Measurements from ENCODE around the gene CDC73.
A peak's percentile ranks its signal among the peaks of the same experiment; 100 is the strongest.

Gene CDC73

GRCh38 chr1:193118803-193119730 is 2.8 kb upstream of the CDC73 start:
- Histone ChIP-seq H3K9ac (ENCODE audit: low read length) (no peak overlapping the region), H3K4me2 (ENCODE audit: low read length) (peak overlapping the region; percentile 16), H2AFZ (ENCODE audit: low read depth, low read length) (peak overlapping the region; percentile 43; the same call in 1 of the 2 replicates), H3K79me2 (ENCODE audit: low read length) (peaks cover 19% of the 10 kb centered on the region), H3K4me1 (ENCODE audit: low read length) (peaks cover 15% of the 10 kb centered on the region), H4K20me1 (ENCODE audit: insufficient read depth, low read length) (peaks cover 9% of the 10 kb centered on the region), H3K36me3 (replicated peaks; ENCODE audit: low read depth, low read length) (no peaks in the 10 kb centered on the region), H3K27me3 (ENCODE audit: low read depth, low read length) (no peaks in the 10 kb centered on the region), H3K27ac (ENCODE audit: low read length) (no peak overlapping the region), H3K4me3 (ENCODE audit: low read length) (no peak overlapping the region), H3K9me3 (ENCODE audit: insufficient read depth, low read length) (no peaks in the 10 kb centered on the region)
- no peak for TF ChIP-seq EZH2phosphoT487 (IDR thresholded peaks at IDR 0.05; ENCODE audit: low read depth)
- TF ChIP-seq CTCF (IDR thresholded peaks at IDR 0.05; ENCODE audit: low read depth, low read length) = no peak

- H3K36me3 ChIP-seq (replicated peaks; ENCODE audit: low read depth, low read length) = peaks cover 5% of the 10 kb centered on the region
- H3K4me1 ChIP-seq (ENCODE audit: low read length) = peaks cover 20% of the 10 kb centered on the region
- peak overlapping the region; percentile 79 for H3K4me2 ChIP-seq (ENCODE audit: low read length)
- no peak overlapping the region for H2AFZ ChIP-seq (ENCODE audit: low read depth, low read length)
- H3K4me3 ChIP-seq (ENCODE audit: low read length) = peak overlapping the region; percentile 83
- no peaks in the 10 kb centered on the region for H3K9me3 ChIP-seq (ENCODE audit: insufficient read depth, low read length)
- peaks cover 35% of the 10 kb centered on the region for H3K79me2 ChIP-seq (ENCODE audit: low read length)
- H3K9ac ChIP-seq (ENCODE audit: low read length) = no peak overlapping the region
- H3K27me3 ChIP-seq (ENCODE audit: low read depth, low read length) = no peaks in the 10 kb centered on the region
- H3K27ac ChIP-seq (ENCODE audit: low read length) = no peak overlapping the region
- peaks cover 16% of the 10 kb centered on the region for H4K20me1 ChIP-seq (ENCODE audit: insufficient read depth, low read length)
- no peak for TF ChIP-seq CTCF (IDR thresholded peaks at IDR 0.05; ENCODE audit: low read depth, low read length)
- no peak for TF ChIP-seq EZH2phosphoT487 (IDR thresholded peaks at IDR 0.05; ENCODE audit: low read depth)
Observed at GRCh38 chr1:193120604-193121166, 1.1 kb upstream of the CDC73 start.

GRCh38 chr1:193123751-193124150 is 1.9 kb downstream of the CDC73 start:
- Histone ChIP-seq H3K36me3 (replicated peaks; ENCODE audit: low read depth, low read length) (peaks cover 14% of the 10 kb centered on the region), H3K27me3 (ENCODE audit: low read depth, low read length) (no peaks in the 10 kb centered on the region), H4K20me1 (ENCODE audit: insufficient read depth, low read length) (peaks cover 16% of the 10 kb centered on the region), H3K9ac (ENCODE audit: low read length) (no peak overlapping the region), H3K27ac (ENCODE audit: low read length) (no peak overlapping the region), H3K9me3 (ENCODE audit: insufficient read depth, low read length) (no peaks in the 10 kb centered on the region), H3K4me2 (ENCODE audit: low read length) (peak overlapping the region; percentile 61), H2AFZ (ENCODE audit: low read depth, low read length) (no peak overlapping the region), H3K4me3 (ENCODE audit: low read length) (peak overlapping the region; percentile 83; the same call in 1 of the 2 replicates), H3K4me1 (ENCODE audit: low read length) (peaks cover 20% of the 10 kb centered on the region), H3K79me2 (ENCODE audit: low read length) (peaks cover 65% of the 10 kb centered on the region)
- TF ChIP-seq CTCF (IDR thresholded peaks at IDR 0.05; ENCODE audit: low read depth, low read length) = no peak
- no peak for TF ChIP-seq EZH2phosphoT487 (IDR thresholded peaks at IDR 0.05; ENCODE audit: low read depth)

GRCh38 chr1:193125369-193125768 is 3.5 kb downstream of the CDC73 start:
- peaks cover 20% of the 10 kb centered on the region for H3K36me3 ChIP-seq (replicated peaks; ENCODE audit: low read depth, low read length)
- H3K79me2 ChIP-seq (ENCODE audit: low read length) = peaks cover 73% of the 10 kb centered on the region
- peaks cover 16% of the 10 kb centered on the region for H4K20me1 ChIP-seq (ENCODE audit: insufficient read depth, low read length)
- H3K4me2 ChIP-seq (ENCODE audit: low read length) = no peak overlapping the region
- TF ChIP-seq EZH2phosphoT487 (IDR thresholded peaks at IDR 0.05; ENCODE audit: low read depth) (no peak), CTCF (IDR thresholded peaks at IDR 0.05; ENCODE audit: low read depth, low read length) (no peak)
- no peak overlapping the region for H3K4me3 ChIP-seq (ENCODE audit: low read length)
- H3K4me1 ChIP-seq (ENCODE audit: low read length) = peaks cover 20% of the 10 kb centered on the region
- no peak overlapping the region for H3K9ac ChIP-seq (ENCODE audit: low read length)
- no peaks in the 10 kb centered on the region for H3K27me3 ChIP-seq (ENCODE audit: low read depth, low read length)
- no peak overlapping the region for H2AFZ ChIP-seq (ENCODE audit: low read depth, low read length)
- no peak overlapping the region for H3K27ac ChIP-seq (ENCODE audit: low read length)
- no peaks in the 10 kb centered on the region for H3K9me3 ChIP-seq (ENCODE audit: insufficient read depth, low read length)

All from OCI-LY3 (cell line).